IMR-90 (cell line): ENCODE data around the gene FARP1. TPM values are rescaled to one million over a fixed set of nuclear protein-coding genes. Genes with fewer than 3 reads are reported as not detected.

Source experiments
- ATAC-seq: fragments of 200-7000 bp; cut with Tn5 transposase; 2 replicates; pipeline ENCODE4 v1.9.1; 2020; ENCODE audit warnings: low read depth, mild to moderate bottlenecking, moderate library complexity
- BruUV-seq: library from RNA; stranded (reverse); fragments of 400-500 nt; replicated peaks from 2 replicates; lab custom pipeline; 2021; lab: Mats Ljungman, UMichigan
- CTCF ChIA-PET: fragments of 300-600 bp; formaldehyde crosslinking; extraction: SDS; loops from one replicate; lab custom pipeline; 2021; ENCODE audit warnings: antibody characterized with exemption; lab: Yijun Ruan, JAX
- POLR2A ChIA-PET: fragments of 300-600 bp; sonication (Branson Sonifier 250); formaldehyde crosslinking; loops from one replicate; lab custom pipeline; 2022; ENCODE audit warnings: antibody characterized with exemption; ENCODE audit not compliant: unreplicated experiment; lab: Charles Lee
- DNase-seq: peaks from one replicate; pipeline ENCODE4 v3.0.0; 2013
- H2AFZ ChIP-seq: replicated peaks from 2 replicates; pipeline ENCODE3; 2013; ENCODE audit warnings: low read length, mild to moderate bottlenecking; ENCODE audit not compliant: poor library complexity
- H2AK5ac ChIP-seq: 2 replicates; pipeline ENCODE4 v1.6.1; 2013; ENCODE audit warnings: low read depth, low read length, inconsistent platforms
- H2AK9ac ChIP-seq: replicated peaks from 2 replicates; pipeline ENCODE3; 2013; ENCODE audit warnings: mild to moderate bottlenecking, low read depth, low read length, moderate library complexity; ENCODE audit not compliant: poor library complexity
- H2BK120ac ChIP-seq: 2 replicates; pipeline ENCODE4 v1.6.1; 2013; ENCODE audit warnings: low read depth, low read length, inconsistent platforms
- H2BK15ac ChIP-seq: 3 replicates; pipeline ENCODE4 v1.6.1; 2013; ENCODE audit warnings: low read depth, low read length, inconsistent platforms
- H2BK20ac ChIP-seq: 2 replicates; pipeline ENCODE4 v1.6.1; 2013; ENCODE audit warnings: low read depth, mild to moderate bottlenecking, inconsistent platforms, low read length, moderate library complexity
- H2BK5ac ChIP-seq: 2 replicates; pipeline ENCODE4 v1.6.1; 2013; ENCODE audit warnings: mild to moderate bottlenecking, low read depth, low read length, inconsistent platforms; ENCODE audit not compliant: poor library complexity, severe bottlenecking
- H3K14ac ChIP-seq: replicated peaks from 2 replicates; pipeline ENCODE4 v1.6.1; 2013; ENCODE audit warnings: low read depth, low read length, inconsistent platforms
- H3K18ac ChIP-seq: 2 replicates; pipeline ENCODE4 v1.6.1; 2013; ENCODE audit warnings: low read depth, low read length, control low read depth
- H3K23ac ChIP-seq: 2 replicates; pipeline ENCODE4 v1.6.1; 2013; ENCODE audit warnings: low read depth, low read length, inconsistent platforms
- H3K27ac ChIP-seq: 2 replicates; pipeline ENCODE4 v1.5.1; 2013; ENCODE audit warnings: mild to moderate bottlenecking, control low read depth, low read length; ENCODE audit not compliant: insufficient read depth
- H3K27me3 ChIP-seq: 2 replicates; pipeline ENCODE4 v1.6.1; 2013; ENCODE audit warnings: low read length; ENCODE audit not compliant: control insufficient read depth, insufficient read depth
- H3K36me3 ChIP-seq: 2 replicates; pipeline ENCODE4 v1.6.1; 2013; ENCODE audit warnings: low read length, mixed read lengths; ENCODE audit not compliant: control insufficient read depth, insufficient read depth
- H3K4ac ChIP-seq: 2 replicates; pipeline ENCODE4 v1.6.1; 2013; ENCODE audit warnings: low read depth, low read length, inconsistent platforms
- H3K4me1 ChIP-seq: 2 replicates; pipeline ENCODE4 v1.6.1; 2013; ENCODE audit warnings: low read length, mixed read lengths; ENCODE audit not compliant: control insufficient read depth, insufficient read depth
- H3K4me2 ChIP-seq: 2 replicates; pipeline ENCODE4 v1.6.1; 2013; ENCODE audit warnings: low read depth, mild to moderate bottlenecking, control low read depth, low read length, moderate library complexity
- H3K4me3 ChIP-seq: 2 replicates; pipeline ENCODE4 v1.5.1; 2013; ENCODE audit warnings: low read depth, mild to moderate bottlenecking, control low read depth, low read length, moderate library complexity; ENCODE audit not compliant: insufficient read depth
- H3K56ac ChIP-seq: 2 replicates; pipeline ENCODE4 v1.6.1; 2013; ENCODE audit warnings: low read length, inconsistent platforms; ENCODE audit not compliant: insufficient read depth; ENCODE audit errors: extremely low read depth
- H3K79me1 ChIP-seq, 2 experiments: 2 replicates each; pipeline ENCODE4 v1.6.1; 2013; ENCODE audit warnings: low read length in 2 of 2, inconsistent platforms in 1 of 2, low read depth in 1 of 2
- H3K9ac ChIP-seq: 2 replicates; pipeline ENCODE4 v1.6.1; 2013; ENCODE audit warnings: low read depth, low read length, control low read depth
- H3K9me1 ChIP-seq: 2 replicates; pipeline ENCODE4 v1.6.1; 2013; ENCODE audit warnings: low read length, inconsistent platforms; ENCODE audit not compliant: insufficient read depth
- H3K9me3 ChIP-seq: 2 replicates; pipeline ENCODE4 v1.6.1; 2013; ENCODE audit warnings: low read length; ENCODE audit not compliant: control insufficient read depth, insufficient read depth
- H4K20me1 ChIP-seq: 2 replicates; pipeline ENCODE4 v1.6.1; 2013; ENCODE audit warnings: low read length, inconsistent platforms; ENCODE audit not compliant: insufficient read depth
- H4K5ac ChIP-seq: 2 replicates; pipeline ENCODE4 v1.6.1; 2013; ENCODE audit warnings: mild to moderate bottlenecking, low read depth, low read length, control low read depth
- H4K8ac ChIP-seq, 2 experiments: 2 replicates each; pipeline ENCODE4 v1.6.1; 2013; ENCODE audit warnings: low read depth in 2 of 2, low read length in 2 of 2, control low read depth in 1 of 2, inconsistent platforms in 1 of 2
- H4K91ac ChIP-seq: 2 replicates; pipeline ENCODE4 v1.6.1; 2013; ENCODE audit warnings: low read depth, low read length, inconsistent platforms; ENCODE audit not compliant: insufficient read depth
- BHLHE40 ChIP-seq: fragments of 150-350 bp; IDR thresholded peaks from 2 replicates; pipeline ENCODE4 v1.6.1; 2016; ENCODE audit warnings: mild to moderate bottlenecking, low read depth, low read length
- CEBPB ChIP-seq: IDR thresholded peaks from 2 replicates; pipeline ENCODE4 v1.6.1; 2012; ENCODE audit warnings: low read depth, low read length, improper control_type of control experiment
- CHD1 ChIP-seq: IDR thresholded peaks from 2 replicates; pipeline ENCODE4 v1.6.1; 2012; ENCODE audit warnings: low read depth, low read length, improper control_type of control experiment
- FOS ChIP-seq: fragments of 150-350 bp; IDR thresholded peaks from 2 replicates; pipeline ENCODE4 v1.6.1; 2016; ENCODE audit warnings: low read depth, low read length
- MAFK ChIP-seq: IDR thresholded peaks from 2 replicates; pipeline ENCODE4 v1.6.1; 2012; ENCODE audit warnings: low read depth, low read length, improper control_type of control experiment
- MAZ ChIP-seq: IDR thresholded peaks from 2 replicates; pipeline ENCODE4 v1.6.1; 2012; ENCODE audit warnings: low read depth, mild to moderate bottlenecking, low read length, improper control_type of control experiment, moderate library complexity, borderline replicate concordance
- MXI1 ChIP-seq: IDR thresholded peaks from 2 replicates; pipeline ENCODE4 v1.6.1; 2012; ENCODE audit warnings: low read depth, mild to moderate bottlenecking, low read length, moderate library complexity, borderline replicate concordance
- NFE2L2 ChIP-seq: fragments of 150-350 bp; IDR thresholded peaks from 2 replicates; pipeline ENCODE4 v1.6.1; 2016; ENCODE audit warnings: low read depth, mild to moderate bottlenecking, low read length
- POLR2A ChIP-seq: IDR thresholded peaks from 2 replicates; pipeline ENCODE4 v1.6.1; 2012; ENCODE audit warnings: mild to moderate bottlenecking, low read depth, low read length
- RAD21 ChIP-seq: IDR thresholded peaks from 2 replicates; pipeline ENCODE4 v1.6.1; 2012; ENCODE audit warnings: low read length, improper control_type of control experiment
- RCOR1 ChIP-seq: IDR thresholded peaks from 2 replicates; pipeline ENCODE4 v1.6.1; 2012; ENCODE audit warnings: mild to moderate bottlenecking, low read length, improper control_type of control experiment; ENCODE audit not compliant: insufficient replicate concordance
- RFX5 ChIP-seq: IDR thresholded peaks from 2 replicates; pipeline ENCODE4 v1.8.0; 2012; ENCODE audit warnings: low read depth, mild to moderate bottlenecking, low read length, moderate library complexity
- SMC3 ChIP-seq: fragments of 150-350 bp; IDR thresholded peaks from 2 replicates; pipeline ENCODE4 v1.6.1; 2016; ENCODE audit warnings: low read depth, mild to moderate bottlenecking, antibody characterized with exemption, low read length, moderate library complexity
- WGBS, 2 experiments: methylation state at CpG; one replicate each; pipeline versions ENCODE4 v1.1.5 to v1.1.7; 2013; ENCODE audit warnings: missing lambda C conversion rate in 2 of 2; ENCODE audit not compliant: insufficient read length in 1 of 2; ENCODE audit errors: extremely low coverage in 2 of 2; 5-methylcytosine and 5-hydroxymethylcytosine counted together
- dilution Hi-C: fragments of 300-500 bp; cut with HindIII; formaldehyde crosslinking; loops from one replicate; pipeline ENCODE4 v1.14.3; 2018; ENCODE audit warnings: low sequenced_read_pairs; ENCODE audit not compliant: unreplicated experiment
- in situ Hi-C: fragments of 300-500 bp; cut with MboI; formaldehyde crosslinking; loops from 3 replicates; pipeline ENCODE4 v1.14.3; 2019; ENCODE audit warnings: low sequenced_read_pairs, inconsistent platforms, mixed read lengths
- intact Hi-C: fragments of 100-400 bp; cut with micrococcal nuclease; formaldehyde crosslinking; loops from 2 replicates; pipeline ENCODE4 v1.10.0; 2022
- polyA plus RNA-seq, 3 experiments: library from polyadenylated mRNA; depleted of rRNA; stranded (reverse); fragments of >200 nt; gene quantifications; 2 replicates each; pipeline ENCODE4 v1.2.3, GENCODE V29; 2012; ENCODE audit warnings: low replicate concordance in 1 of 3
- total RNA-seq: library from RNA; depleted of rRNA; stranded (reverse); fragments of >200 nt; gene quantifications from 2 replicates; pipeline ENCODE4 v1.2.3, GENCODE V29; 2012
- TF ChIP-seq, protein P1 (sequence below): conservative IDR thresholded peaks from 2 replicates; pipeline ENCODE4 v1.5.1; 2012; ENCODE audit warnings: mild to moderate bottlenecking, low read depth, low read length, improper control_type of control experiment
- TF ChIP-seq, protein P2 (sequence below): fragments of 150-350 bp; IDR thresholded peaks from 2 replicates; pipeline ENCODE4 v1.6.1; 2016; ENCODE audit warnings: low read depth, mild to moderate bottlenecking, low read length, moderate library complexity, borderline replicate concordance
- TF ChIP-seq, protein P3 (sequence below): fragments of 150-350 bp; IDR thresholded peaks from 2 replicates; pipeline ENCODE4 v1.6.1; 2017; ENCODE audit warnings: mild to moderate bottlenecking, antibody characterized with exemption, low read length, low read depth

FARP1 gene
- total and polyA plus RNA-seq, 2 of the 4 experiments (the other 2 are of a cell fraction) = 39.6 to 57.0 TPM

DNA sequence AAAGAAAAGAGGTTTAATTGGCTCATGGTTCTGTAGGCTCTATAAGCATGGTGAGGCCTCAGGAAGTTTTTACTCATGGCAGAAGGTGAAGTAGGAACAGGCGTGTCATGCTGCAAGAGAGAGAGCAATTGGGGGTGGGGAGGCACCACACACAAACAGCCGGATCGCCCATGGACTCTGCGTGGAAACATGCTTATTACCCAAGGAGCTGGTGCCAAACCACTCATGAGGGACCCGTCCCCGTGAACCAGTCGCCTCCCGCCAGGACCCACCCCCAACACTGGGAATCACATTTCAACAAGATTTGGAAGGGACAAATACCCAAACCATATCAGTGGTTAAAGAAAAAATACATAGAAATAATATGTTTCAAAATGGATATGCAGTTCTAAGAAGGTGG is 208.7 kb downstream of the FARP1 start:
- Histone ChIP-seq H2BK120ac (no peak overlapping the region), H2BK15ac (no peak overlapping the region), H3K27me3 (no peaks in the 10 kb centered on the region), H4K20me1 (peaks cover 39% of the 10 kb centered on the region), H3K36me3 (peaks cover 13% of the 10 kb centered on the region; the same call in 1 of the 2 replicates), H2BK20ac (no peak overlapping the region), H3K9ac (no peak overlapping the region), H3K4me2 (no peak overlapping the region), H3K18ac (no peak overlapping the region), H3K9me3 (no peaks in the 10 kb centered on the region), H3K9me1 (peaks cover 17% of the 10 kb centered on the region), H3K27ac (no peak overlapping the region), H3K79me1 (peaks cover 38 to 78% of the 10 kb centered on the region in 2 experiments), H3K4me1 (peaks cover 1% of the 10 kb centered on the region; the same call in 1 of the 2 replicates), H2BK5ac (no peak overlapping the region), H4K5ac (no peak overlapping the region), H4K91ac (no peak overlapping the region), H2AK5ac (no peak overlapping the region), H4K8ac (no peak overlapping the region), H2AFZ (no peak overlapping the region), H3K4me3 (no peak overlapping the region), H3K56ac (no peak overlapping the region), H3K4ac (no peak overlapping the region), H3K14ac (no peak overlapping the region), H3K23ac (no peak overlapping the region), H2AK9ac (no peak overlapping the region)
- dilution Hi-C loops (no loop called here), in situ Hi-C loops (no loop called here), intact Hi-C loops (no loop called here)
- ChIA-PET POLR2A (interaction anchor here (0.6 kb wide), 1 partner anchor 203 kb away, joined by 5 read pairs; no protein-coding TSS in a partner anchor), CTCF (no interaction called here)
- no TSS peak for BruUV-seq
- 100% methylated on average over 1 of the region's 8 CpGs; no CpG with 5 or more reads in 1 of the 2 experiments for WGBS, 2 experiments
- TF ChIP-seq CHD1 = no peak
- TF ChIP-seq SMC3 = no peak
- no peak for TF ChIP-seq MAFK
- no peak for TF ChIP-seq POLR2A
- TF ChIP-seq BHLHE40 = no peak
- no peak for TF ChIP-seq MAZ
- no peak for TF ChIP-seq CEBPB
- no peak for TF ChIP-seq RCOR1
- TF ChIP-seq, protein P1, sequence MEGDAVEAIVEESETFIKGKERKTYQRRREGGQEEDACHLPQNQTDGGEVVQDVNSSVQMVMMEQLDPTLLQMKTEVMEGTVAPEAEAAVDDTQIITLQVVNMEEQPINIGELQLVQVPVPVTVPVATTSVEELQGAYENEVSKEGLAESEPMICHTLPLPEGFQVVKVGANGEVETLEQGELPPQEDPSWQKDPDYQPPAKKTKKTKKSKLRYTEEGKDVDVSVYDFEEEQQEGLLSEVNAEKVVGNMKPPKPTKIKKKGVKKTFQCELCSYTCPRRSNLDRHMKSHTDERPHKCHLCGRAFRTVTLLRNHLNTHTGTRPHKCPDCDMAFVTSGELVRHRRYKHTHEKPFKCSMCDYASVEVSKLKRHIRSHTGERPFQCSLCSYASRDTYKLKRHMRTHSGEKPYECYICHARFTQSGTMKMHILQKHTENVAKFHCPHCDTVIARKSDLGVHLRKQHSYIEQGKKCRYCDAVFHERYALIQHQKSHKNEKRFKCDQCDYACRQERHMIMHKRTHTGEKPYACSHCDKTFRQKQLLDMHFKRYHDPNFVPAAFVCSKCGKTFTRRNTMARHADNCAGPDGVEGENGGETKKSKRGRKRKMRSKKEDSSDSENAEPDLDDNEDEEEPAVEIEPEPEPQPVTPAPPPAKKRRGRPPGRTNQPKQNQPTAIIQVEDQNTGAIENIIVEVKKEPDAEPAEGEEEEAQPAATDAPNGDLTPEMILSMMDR = no peak
- no peak for TF ChIP-seq RFX5
- no peak for TF ChIP-seq RAD21
- TF ChIP-seq NFE2L2 = no peak
- no peak for TF ChIP-seq MXI1
- TF ChIP-seq, protein P2, sequence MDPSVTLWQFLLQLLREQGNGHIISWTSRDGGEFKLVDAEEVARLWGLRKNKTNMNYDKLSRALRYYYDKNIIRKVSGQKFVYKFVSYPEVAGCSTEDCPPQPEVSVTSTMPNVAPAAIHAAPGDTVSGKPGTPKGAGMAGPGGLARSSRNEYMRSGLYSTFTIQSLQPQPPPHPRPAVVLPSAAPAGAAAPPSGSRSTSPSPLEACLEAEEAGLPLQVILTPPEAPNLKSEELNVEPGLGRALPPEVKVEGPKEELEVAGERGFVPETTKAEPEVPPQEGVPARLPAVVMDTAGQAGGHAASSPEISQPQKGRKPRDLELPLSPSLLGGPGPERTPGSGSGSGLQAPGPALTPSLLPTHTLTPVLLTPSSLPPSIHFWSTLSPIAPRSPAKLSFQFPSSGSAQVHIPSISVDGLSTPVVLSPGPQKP = no peak
- TF ChIP-seq, protein P3, sequence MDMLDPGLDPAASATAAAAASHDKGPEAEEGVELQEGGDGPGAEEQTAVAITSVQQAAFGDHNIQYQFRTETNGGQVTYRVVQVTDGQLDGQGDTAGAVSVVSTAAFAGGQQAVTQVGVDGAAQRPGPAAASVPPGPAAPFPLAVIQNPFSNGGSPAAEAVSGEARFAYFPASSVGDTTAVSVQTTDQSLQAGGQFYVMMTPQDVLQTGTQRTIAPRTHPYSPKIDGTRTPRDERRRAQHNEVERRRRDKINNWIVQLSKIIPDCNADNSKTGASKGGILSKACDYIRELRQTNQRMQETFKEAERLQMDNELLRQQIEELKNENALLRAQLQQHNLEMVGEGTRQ = no peak
- TF ChIP-seq FOS = no peak
- DNase-seq (no peak), ATAC-seq (no peak)
